ENCODE measurements around the gene NOP16.

The NOP16 gene

GRCh38 chr5:176355400-176356178 is 32.8 kb downstream of the NOP16 start:
- peak in 2 of 3 experiments; percentile 5 to 58 for DNase-seq

DNA sequence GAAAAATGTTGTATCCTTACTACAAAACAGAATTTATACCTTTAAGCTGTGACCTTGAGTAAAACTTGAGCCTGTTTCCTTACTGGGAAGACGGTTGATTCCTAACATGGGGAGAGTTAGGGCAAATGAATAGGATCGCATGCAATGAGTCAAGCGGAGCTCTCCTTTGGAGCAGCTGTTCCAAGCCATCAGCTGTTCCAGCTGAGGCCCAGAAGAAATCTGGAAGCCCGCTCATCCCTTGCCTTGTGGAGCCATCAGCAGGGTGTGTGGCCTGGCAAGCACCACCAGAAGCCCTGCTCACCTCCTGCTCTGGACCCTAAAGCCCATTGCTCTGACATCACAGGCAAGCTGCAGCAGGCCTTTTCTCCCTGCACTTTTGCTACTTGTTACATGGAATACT is 34.9 kb downstream of the NOP16 start:
- DNase-seq, result no peak

- no peak for DNase-seq
These were observed 36.1 kb downstream of the NOP16 start for GRCh38 chr5:176352116-176352878.

- DNase-seq, result no peak
These were observed 38.0 kb downstream of the NOP16 start for GRCh38 chr5:176350416-176350815.

DNA sequence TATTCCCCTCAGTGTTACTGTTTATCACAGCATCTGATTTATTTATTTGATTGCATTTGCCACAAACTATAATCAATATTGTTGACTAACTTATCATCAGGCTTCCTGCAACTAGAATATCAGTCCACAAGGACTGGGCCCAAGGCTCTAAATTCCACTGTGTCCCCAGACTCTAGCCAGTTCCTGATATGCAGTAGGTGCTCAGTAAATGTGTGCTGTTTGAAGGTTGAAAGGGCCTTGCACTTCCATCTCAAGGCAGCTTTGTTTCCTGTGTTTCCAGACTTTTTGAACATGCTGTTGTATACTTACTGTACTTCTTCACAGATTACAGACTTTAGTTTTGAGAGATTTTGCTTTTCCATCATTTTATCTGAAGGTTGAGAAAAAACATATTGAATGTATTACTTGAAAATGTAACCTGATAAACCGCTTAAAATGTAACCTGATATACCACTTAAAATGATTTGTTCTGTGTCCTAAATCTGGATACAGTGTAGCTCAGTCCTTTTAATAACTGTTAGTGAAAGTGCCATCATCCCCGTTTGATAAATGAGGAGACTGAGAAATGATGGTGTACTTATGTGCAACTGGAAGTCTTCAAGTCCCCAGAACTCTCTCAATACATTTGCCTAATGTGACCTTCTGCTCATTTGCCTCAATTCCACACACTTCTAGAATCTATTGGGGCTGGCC is 45.5 kb downstream of the NOP16 start:
- no peak for DNase-seq

DNA sequence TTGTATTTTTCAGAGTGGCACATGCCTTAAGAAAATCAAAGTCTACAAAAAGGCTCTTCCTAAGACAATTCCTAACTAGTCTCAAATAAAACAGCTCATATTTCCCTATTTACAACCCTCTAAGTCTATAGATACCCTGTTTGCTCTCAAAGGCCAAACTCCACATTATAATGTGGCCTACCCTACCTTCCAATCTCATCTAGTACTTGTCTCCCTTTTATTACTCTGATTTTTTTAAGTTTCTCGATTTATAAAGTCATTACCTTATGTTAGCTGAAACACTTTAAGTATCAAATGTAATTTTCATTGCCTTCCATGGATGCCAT is 46.3 kb downstream of the NOP16 start:
- no peak for DNase-seq

GRCh38 chr5:176341325-176342157 is 46.9 kb downstream of the NOP16 start:
- no peak for DNase-seq

GRCh38 chr5:176339304-176339703 is 49.1 kb downstream of the NOP16 start:
- DNase-seq, result no peak

- DNase-seq, result no peak
These were observed 50.5 kb downstream of the NOP16 start for GRCh38 chr5:176337913-176338312.

- no peak for DNase-seq
These were observed 54.2 kb downstream of the NOP16 start for GRCh38 chr5:176334031-176334770.
